Choroid plexus epithelial cell (primary cell): ENCODE measurements around the gene SULT6B1.
"Not testable (repeated sequence)": the region's sequence is repeated elsewhere in the genome, so short reads cannot be mapped to it uniquely, and the experiment has no call there.

Experiments used
- DNase-seq: peaks from one replicate; pipeline ENCODE4 v3.0.0-alpha.2; 2010; ENCODE audit warnings: low read depth
- H3K4me3 ChIP-seq: 2 replicates; pipeline ENCODE4 v1.5.1; 2011; ENCODE audit warnings: low read depth, mild to moderate bottlenecking, control low read depth, low read length, moderate library complexity
- CTCF ChIP-seq: conservative IDR thresholded peaks from 2 replicates; pipeline ENCODE4 v1.5.1; 2011; ENCODE audit warnings: low read depth, mild to moderate bottlenecking, control low read depth, inconsistent platforms, low read length, moderate library complexity

Gene SULT6B1

GRCh38 chr2:37188570-37188969 lies at the start of gene SULT6B1:
TSS of gene SULT6B1 (minus strand) at chr2:37188670. CDS start at chr2:37188640, 30 bp downstream.
- no peak for TF ChIP-seq CTCF
- H3K4me3 ChIP-seq: no peak within 1 kb of the TSS
- DNase-seq: no peak

GRCh38 chr2:37232131-37232933 lies 43.9 kb upstream of the SULT6B1 start:
- TF ChIP-seq CTCF: no peak
- peak overlapping the region; percentile 96 for H3K4me3 ChIP-seq
- no peak for DNase-seq

- TF ChIP-seq CTCF: no peak
- peak; percentile 95 for DNase-seq
- peak within 1 kb of the TSS; percentile 96 for H3K4me3 ChIP-seq
Measured at GRCh38 chr2:37231241-37232130, 43.0 kb upstream of the SULT6B1 start, which contains the start of the genes CEBPZ and NDUFAF7. TSS of gene CEBPZ (minus strand) at chr2:37231596. CDS start at chr2:37231567, 29 bp downstream. TSS of gene NDUFAF7 (plus strand) at chr2:37231658. CDS start at chr2:37231706, 48 bp downstream.

- H3K4me3 ChIP-seq: peak overlapping the region; percentile 96
- no peak for TF ChIP-seq CTCF
- peak; percentile 13 for DNase-seq
Measured at GRCh38 chr2:37230581-37230980, 42.1 kb upstream of the SULT6B1 start.

GRCh38 chr2:37228788-37229187 lies 40.3 kb upstream of the SULT6B1 start:
- TF ChIP-seq CTCF: no peak
- no peak for DNase-seq
- no peak overlapping the region for H3K4me3 ChIP-seq

- no peak for TF ChIP-seq CTCF
- H3K4me3 ChIP-seq: no peak overlapping the region
- DNase-seq: no peak
Measured at GRCh38 chr2:37226863-37227262, 38.4 kb upstream of the SULT6B1 start.

- not testable (repeated sequence) for DNase-seq, H3K4me3 ChIP-seq
Measured at GRCh38 chr2:37225129-37225528, 36.7 kb upstream of the SULT6B1 start.
